Hepatocyte (in vitro differentiated cells): ENCODE data around the gene ATP10D.

Experiments
- EZH2 ChIP-seq: fragments of 200-600 bp; sonication (generic); IDR thresholded peaks from 2 replicates; pipeline ENCODE4 v1.6.1; 2016; ENCODE audit warnings: antibody characterized with exemption, mild to moderate bottlenecking, borderline replicate concordance
- TF ChIP-seq, protein P1 (sequence below): fragments of 200-600 bp; sonication (generic); IDR thresholded peaks from 2 replicates; pipeline ENCODE4 v1.5.1; 2016; ENCODE audit warnings: antibody characterized with exemption, mild to moderate bottlenecking; ENCODE audit not compliant: poor library complexity

DNA sequence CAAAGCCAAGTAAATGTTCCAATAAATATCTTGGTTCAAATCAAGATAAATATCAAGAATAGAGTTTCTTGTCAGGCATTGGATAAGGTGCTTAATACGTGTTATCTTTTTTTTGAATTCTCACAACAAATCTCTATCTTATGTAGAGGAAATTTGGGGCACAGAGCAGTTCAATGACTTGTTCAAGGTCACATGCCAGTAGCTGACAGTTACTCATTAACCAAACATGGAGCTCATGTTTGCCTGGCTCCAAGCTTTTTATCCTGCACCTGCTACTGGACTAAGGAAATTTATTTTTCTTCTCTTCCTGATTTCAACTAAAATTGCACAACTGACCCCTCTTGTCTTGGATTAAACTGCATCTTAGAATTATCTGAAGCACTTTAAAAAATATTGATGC is 76.3 kb downstream of the ATP10D start:
- TF ChIP-seq, protein P1, sequence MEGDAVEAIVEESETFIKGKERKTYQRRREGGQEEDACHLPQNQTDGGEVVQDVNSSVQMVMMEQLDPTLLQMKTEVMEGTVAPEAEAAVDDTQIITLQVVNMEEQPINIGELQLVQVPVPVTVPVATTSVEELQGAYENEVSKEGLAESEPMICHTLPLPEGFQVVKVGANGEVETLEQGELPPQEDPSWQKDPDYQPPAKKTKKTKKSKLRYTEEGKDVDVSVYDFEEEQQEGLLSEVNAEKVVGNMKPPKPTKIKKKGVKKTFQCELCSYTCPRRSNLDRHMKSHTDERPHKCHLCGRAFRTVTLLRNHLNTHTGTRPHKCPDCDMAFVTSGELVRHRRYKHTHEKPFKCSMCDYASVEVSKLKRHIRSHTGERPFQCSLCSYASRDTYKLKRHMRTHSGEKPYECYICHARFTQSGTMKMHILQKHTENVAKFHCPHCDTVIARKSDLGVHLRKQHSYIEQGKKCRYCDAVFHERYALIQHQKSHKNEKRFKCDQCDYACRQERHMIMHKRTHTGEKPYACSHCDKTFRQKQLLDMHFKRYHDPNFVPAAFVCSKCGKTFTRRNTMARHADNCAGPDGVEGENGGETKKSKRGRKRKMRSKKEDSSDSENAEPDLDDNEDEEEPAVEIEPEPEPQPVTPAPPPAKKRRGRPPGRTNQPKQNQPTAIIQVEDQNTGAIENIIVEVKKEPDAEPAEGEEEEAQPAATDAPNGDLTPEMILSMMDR = no peak
- TF ChIP-seq EZH2 = no peak
